Tibial nerve (tissue), 3 donors: Measurements from ENCODE around the gene NELFB.

ENCODE experiments used
- POLR2A ChIP-seq, 2 donors: fragments of 450-650 bp; IDR thresholded peaks; one replicate each; pipeline ENCODE4 v1.6.1; 2017; ENCODE audit warnings: antibody characterized with exemption in 2 of 2, mild to moderate bottlenecking in 2 of 2, moderate library complexity in 2 of 2
- TF ChIP-seq, protein P1 (sequence below), 5 experiments: fragments of 200-600 bp in 3 of 5; fragments of 450-650 bp in 2 of 5; sonication (generic) in 3 of 5; IDR thresholded peaks; one replicate each; pipeline ENCODE4 v1.5.1; 2016 to 2019; ENCODE audit warnings: antibody characterized with exemption in 5 of 5, mild to moderate bottlenecking in 3 of 5, moderate library complexity in 2 of 5

DNA sequence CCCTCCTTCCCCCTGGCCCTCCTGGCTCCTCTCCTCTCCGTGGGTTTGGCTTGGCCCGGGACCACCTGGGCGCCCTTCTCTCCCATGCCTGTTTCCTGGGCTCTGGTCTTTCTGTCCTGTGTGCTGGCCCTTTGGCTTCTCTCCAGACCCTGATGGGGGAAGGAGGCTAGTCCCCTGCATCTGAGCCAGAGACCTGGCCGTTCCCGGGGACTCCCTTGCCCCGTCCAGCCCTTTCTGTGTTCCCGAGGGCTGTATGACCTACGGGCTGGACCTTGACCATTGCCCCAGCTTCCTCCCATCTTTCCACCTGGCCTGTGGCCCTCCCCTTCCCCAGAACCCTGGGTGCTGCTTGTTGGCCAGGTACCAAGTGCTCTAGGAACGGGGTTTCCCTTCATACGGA is 8.4 kb downstream of the NELFB start:
- TF ChIP-seq, protein P1, sequence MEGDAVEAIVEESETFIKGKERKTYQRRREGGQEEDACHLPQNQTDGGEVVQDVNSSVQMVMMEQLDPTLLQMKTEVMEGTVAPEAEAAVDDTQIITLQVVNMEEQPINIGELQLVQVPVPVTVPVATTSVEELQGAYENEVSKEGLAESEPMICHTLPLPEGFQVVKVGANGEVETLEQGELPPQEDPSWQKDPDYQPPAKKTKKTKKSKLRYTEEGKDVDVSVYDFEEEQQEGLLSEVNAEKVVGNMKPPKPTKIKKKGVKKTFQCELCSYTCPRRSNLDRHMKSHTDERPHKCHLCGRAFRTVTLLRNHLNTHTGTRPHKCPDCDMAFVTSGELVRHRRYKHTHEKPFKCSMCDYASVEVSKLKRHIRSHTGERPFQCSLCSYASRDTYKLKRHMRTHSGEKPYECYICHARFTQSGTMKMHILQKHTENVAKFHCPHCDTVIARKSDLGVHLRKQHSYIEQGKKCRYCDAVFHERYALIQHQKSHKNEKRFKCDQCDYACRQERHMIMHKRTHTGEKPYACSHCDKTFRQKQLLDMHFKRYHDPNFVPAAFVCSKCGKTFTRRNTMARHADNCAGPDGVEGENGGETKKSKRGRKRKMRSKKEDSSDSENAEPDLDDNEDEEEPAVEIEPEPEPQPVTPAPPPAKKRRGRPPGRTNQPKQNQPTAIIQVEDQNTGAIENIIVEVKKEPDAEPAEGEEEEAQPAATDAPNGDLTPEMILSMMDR (IDR thresholded peaks at IDR 0.05): no peak
- TF ChIP-seq POLR2A (IDR thresholded peaks at IDR 0.05): no peak
